ENCODE results near the gene CDH4.

The CDH4 gene

GRCh38 chr20:61986762-61987321 is 734.8 kb downstream of the CDH4 start:
- no peak for DNase-seq (ENCODE audit: low read depth in 2 of 2)

GRCh38 chr20:61988665-61989064 is 736.6 kb downstream of the CDH4 start:
- no peak for DNase-seq (ENCODE audit: low read depth in 2 of 2)

- DNase-seq (ENCODE audit: low read depth in 2 of 2) = no peak
These were observed 737.7 kb downstream of the CDH4 start for GRCh38 chr20:61989741-61990140.

All from fibroblast of skin of left quadriceps (primary cell).